HG03442 (cell line): ENCODE measurements around the gene EPN3.

ENCODE experiments used
- ATAC-seq: cut with Tn5 transposase; IDR thresholded peaks from one replicate; pipeline ENCODE4 v1.9.1; 2021; ENCODE audit warnings: mild to moderate bottlenecking, moderate library complexity; ENCODE audit not compliant: unreplicated experiment

The EPN3 gene

DNA sequence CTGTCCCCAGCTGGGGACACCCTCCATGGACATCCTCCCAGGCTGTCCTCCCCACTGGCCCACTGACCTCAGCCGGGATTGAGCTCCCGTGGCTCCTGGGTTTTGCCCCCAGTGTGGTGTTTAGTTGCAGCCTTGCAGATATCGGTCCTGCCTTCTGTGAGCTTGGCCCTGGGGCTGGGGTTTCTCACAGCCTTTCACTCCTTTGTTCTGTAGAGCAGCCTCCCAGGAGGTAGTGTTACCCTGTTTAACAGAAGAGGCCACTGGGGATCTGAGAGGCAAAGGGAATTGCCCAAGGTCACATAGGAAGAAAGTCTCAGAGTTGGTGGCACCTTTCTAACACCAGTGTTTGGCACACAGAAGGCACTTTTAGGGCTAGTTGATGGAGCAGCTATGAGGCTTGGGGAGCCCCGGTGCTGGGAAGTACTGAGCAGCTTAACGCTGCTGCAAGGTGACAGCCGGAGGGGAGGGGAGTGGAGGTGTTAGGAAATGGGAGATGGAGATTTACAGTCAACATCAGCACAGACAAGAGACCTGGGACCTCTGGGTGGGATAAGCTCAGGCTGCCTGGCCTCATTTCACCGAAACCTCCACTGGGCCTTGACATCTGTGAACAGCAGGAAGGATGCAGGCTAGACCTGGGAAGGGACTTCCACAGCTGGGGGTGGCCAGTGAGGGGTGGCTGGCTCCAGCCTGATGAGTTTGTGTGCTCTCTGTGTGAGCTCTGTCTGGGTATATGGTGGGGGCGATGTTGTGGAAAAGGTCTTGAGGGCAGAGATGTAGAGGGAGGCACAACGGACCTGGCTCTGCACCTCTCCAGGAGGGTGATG, 54.1 kb downstream of the EPN3 start:
- no peak for ATAC-seq

GRCh38 chr17:50587571-50587970, 55.0 kb downstream of the EPN3 start:
- ATAC-seq = no peak

DNA sequence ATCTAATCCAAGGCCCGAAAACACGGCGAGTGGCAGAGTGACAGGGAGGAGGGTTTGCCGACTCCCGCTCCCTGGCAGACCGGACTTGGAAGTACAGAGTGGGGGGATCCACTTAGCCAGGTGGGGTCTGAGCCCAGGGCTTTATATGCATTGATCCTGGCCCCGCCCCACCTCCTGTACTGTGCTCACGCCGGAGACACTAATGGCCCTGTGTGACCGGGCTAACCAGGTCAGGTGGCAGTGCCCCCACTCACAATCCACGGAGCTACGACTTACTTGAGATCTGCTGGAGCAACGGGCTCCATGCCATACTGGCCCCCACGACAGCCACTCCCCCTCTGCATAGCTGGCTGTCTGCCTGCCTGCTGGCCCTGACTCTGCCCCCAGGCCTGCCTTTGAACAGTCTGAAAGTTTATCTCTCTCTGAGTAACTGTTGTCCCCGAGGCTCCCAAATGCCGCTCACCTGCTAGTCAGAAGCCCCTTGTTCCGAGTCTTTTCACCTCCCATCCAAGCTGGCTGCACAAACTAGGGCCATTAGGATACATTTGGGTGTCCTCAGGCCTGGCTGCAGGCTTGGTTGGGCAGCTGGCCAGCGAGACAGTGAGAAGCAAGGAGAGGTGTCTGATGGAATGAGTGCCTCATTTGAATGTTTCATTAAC, 56.0 kb downstream of the EPN3 start:
- no peak for ATAC-seq

- ATAC-seq = no peak
These were observed 56.7 kb downstream of the EPN3 start for GRCh38 chr17:50589095-50589705.

DNA sequence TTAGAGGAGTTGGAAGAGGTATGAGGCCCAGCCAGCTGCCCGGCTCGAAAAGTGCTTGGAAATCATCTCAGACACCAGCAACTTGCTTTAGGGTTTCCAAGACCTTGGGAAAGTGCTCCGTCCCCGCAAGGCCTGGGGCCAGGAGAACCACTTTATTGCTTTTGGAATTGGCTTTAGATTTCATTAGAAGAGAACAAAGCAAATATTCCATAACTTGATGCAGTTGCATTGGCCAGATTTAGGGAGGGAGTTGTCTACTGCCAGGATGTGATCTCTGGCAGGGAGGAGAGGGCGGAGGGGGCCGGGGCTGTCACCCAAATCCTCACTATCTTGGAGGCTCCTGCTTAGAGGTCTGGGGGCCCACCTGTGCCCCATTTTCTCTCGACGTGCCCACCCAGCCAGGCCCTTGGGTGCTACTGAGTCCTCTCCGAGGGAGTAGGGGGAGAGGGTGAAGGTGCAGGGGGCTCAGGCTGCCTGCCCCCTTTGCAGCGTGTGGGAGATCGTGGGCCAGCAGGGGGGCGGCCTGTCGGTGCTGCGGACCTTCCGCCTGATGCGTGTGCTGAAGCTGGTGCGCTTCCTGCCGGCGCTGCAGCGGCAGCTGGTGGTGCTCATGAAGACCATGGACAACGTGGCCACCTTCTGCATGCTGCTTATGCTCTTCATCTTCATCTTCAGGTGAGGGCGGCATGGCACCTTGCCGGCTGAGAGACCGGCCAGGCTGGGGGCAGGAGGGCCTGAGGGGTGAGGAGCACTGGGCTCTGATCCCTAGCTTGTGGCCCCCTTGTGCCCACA, 58.6 kb downstream of the EPN3 start:
- ATAC-seq = no peak

GRCh38 chr17:50593321-50593720, 60.8 kb downstream of the EPN3 start:
- ATAC-seq = no peak
